Frontal cortex (tissue), 1 donor: ENCODE data around the gene SLC35G3. TPM values are rescaled to one million over a fixed set of nuclear protein-coding genes. Genes with fewer than 3 reads are reported as not detected.

ENCODE experiments used
- total RNA-seq: library from RNA; depleted of rRNA; stranded (reverse); fragments of >200 nt; gene quantifications from one replicate; pipeline ENCODE4 v1.2.3, GENCODE V29; 2014

Gene SLC35G3
- total RNA-seq, 1 donor from 2014 or later, result not detected

Other genes starting within 250 kb of the SLC35G3 start
- gene CCT6B, start 232.9 kb downstream of the SLC35G3 start, total RNA-seq, result 2.9 TPM
- 22.8 TPM for gene ZNF830, start 232.9 kb downstream of the SLC35G3 start, total RNA-seq
- gene LIG3, start 213.9 kb downstream of the SLC35G3 start, total RNA-seq, result 26.5 TPM
- gene RFFL, start 130.7 kb downstream of the SLC35G3 start, total RNA-seq, result 5.3 TPM
- gene RAD51D, start 74.5 kb downstream of the SLC35G3 start, total RNA-seq, result 9.8 TPM
- gene FNDC8, start 72.8 kb downstream of the SLC35G3 start, total RNA-seq, result not detected
- gene NLE1, start 52.1 kb downstream of the SLC35G3 start, total RNA-seq, result 19.2 TPM
- under 0.01 TPM for gene UNC45B, start 46.6 kb downstream of the SLC35G3 start, total RNA-seq
- 3.3 TPM for gene SLFN5, start 48.7 kb upstream of the SLC35G3 start, total RNA-seq
- 2.9 TPM for gene SLFN11, start 179.2 kb upstream of the SLC35G3 start, total RNA-seq
- 2.0 TPM for gene SLFN12, start 238.1 kb upstream of the SLC35G3 start, total RNA-seq